Renal pelvis (tissue), 4 donors: Measurements from ENCODE around the gene C15orf62. TPM values are rescaled to one million over a fixed set of nuclear protein-coding genes. Genes with fewer than 3 reads are reported as not detected.

Experiments
- DNase-seq: peaks from one replicate; pipeline ENCODE4 v3.0.0-alpha.2; 2013
- polyA plus RNA-seq, 3 donors: library from polyadenylated mRNA; unstranded; fragments of 120-200 nt; gene quantifications; one replicate each; pipeline ENCODE4 v1.2.1, GENCODE V29; 2013; ENCODE audit not compliant: insufficient read length in 3 of 3

The C15orf62 gene
- polyA plus RNA-seq, 3 donors, result 2.3 to 5.4 (median 5.0) TPM

DNA sequence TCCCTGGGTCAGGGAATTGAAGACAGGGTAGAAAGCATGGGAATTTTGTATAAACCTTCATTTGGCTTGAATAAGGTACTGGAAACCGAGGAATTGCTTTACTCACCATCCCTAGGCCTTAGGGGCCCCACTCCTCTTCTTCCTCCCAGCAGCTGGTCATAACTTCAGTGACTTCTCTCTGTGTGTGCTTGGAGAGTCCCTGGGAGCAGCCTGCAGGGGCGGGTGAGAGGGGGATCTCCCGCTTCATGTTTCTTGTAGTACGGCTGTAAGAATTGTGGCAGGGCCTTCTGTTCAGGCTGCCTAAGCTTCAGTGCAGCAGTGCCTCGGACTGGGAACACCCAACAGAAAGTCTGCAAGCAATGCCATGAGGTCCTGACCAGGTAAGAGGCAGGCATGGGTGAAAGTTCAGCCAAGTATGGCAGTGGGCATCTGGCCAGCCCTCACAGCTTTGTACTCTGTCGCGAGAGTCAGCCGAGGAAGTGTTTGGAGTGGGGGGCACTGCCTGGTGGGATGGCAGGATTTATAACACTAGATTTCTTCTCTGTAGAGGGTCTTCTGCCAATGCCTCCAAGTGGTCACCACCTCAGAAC lies 39.2 kb downstream of the C15orf62 start:
- no peak for DNase-seq

DNA sequence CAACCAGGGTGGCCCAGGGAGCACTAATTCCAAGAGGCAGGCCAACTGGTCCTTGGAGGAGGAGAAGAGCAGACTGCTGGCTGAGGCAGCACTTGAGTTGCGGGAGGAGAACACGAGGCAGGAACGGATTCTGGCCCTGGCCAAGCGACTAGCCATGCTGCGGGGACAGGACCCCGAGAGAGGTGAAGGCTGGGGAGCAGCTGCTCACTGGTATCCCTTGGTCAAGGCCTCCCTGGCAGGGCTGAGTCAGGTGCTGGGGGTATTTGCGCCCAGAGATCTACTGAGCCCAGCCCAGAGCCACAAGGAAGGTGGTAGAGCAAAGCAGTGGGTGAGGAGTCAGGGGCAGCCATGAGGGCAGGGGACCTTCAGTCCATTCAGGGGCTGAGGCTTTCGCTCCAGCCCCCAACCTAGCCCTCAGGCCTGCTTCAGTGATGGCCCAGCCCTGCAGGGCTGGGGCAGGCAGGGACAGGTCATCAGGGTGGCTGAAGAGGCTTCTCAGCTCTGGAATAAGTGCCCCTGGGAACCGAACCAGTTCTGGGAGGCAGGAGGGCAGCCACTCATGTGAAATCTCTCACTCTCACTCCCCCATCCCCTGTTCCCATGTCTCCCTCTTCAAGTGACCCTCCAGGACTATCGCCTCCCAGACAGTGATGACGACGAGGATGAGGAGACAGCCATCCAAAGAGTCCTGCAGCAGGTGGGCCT lies 43.1 kb downstream of the C15orf62 start:
- DNase-seq, result no peak

DNA sequence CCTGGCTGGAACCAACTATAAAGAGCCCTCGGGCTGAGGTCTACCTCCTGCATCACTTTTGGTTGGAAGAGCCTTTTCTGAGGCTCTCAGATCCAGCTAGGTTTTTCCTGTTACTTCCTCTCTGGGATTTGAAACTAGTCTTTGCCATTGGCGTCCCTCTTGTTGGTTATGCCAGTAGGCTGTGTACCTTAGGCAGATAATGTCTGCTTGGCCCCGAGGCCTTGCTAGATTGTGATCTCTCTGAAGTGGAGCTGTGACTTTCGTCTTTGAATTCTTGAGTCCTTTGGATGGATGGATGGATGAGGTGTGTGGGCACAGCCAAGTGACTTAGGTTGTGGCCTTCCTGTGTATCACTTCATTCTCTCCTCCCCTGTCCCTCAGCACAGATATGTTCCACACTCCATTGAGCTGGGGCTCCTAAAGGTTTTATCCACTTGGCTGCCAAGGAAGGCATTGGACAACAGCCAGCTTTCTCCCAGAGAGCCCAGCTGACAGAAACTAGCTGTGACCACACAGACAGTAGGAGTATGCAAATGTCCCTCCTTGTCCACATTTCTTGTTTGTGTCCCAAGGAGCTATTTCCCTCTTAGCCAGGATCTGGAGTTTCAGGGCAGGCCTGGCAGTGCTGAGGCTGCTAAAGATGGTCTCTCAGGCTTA lies 45.4 kb downstream of the C15orf62 start:
- DNase-seq, result peak; percentile 46

DNA sequence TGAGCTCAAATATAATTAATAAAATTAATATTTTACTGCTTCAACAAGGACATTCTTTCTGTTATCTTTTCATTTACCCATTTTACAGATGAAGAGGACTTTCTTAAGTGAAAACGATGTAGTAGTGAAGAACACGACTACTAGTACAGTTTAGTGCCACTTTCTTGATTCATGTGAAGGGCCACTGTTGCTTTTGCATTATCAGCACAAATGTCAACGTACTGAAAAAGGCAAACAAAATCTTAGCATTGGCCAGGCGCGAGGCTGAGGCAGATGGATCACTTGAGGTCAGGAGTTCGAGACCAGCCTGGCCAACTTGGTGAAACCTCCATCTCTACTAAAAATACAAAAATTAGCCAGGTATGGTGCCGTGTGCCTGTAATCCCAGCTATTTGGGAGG lies 49.3 kb downstream of the C15orf62 start:
- no peak for DNase-seq

DNA sequence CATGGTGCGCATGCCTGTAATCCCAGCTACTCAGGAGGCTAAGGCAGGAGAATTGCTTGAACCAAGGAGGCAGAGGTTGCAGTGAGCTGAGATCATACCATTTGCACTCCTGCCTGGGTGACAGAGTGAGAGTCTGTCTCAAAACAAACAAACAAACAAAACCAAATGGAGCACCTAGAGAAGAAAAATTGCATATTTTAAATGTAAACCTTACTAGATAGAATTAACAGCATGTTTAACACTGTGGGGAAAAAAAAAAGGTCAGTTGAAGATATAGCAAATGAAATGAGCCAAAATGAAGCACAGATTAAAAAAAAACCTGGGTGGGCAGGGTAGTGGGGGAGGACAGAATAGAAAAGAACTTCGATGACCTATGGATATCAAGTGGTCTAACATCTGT lies 51.4 kb downstream of the C15orf62 start:
- no peak for DNase-seq

Other genes with a start within 250 kb of the C15orf62 start
- gene CCDC32, start 204.9 kb upstream of the C15orf62 start, polyA plus RNA-seq, result 10 to 100 TPM; 24.6 to 32.4 (median 27.2) TPM
- 10 to 100 TPM; 10.5 to 16.3 (median 15.0) TPM for gene RPUSD2, start 200.7 kb upstream of the C15orf62 start, polyA plus RNA-seq
- gene KNL1, start 175.7 kb upstream of the C15orf62 start, polyA plus RNA-seq, result 10 to 100 TPM; 16.5 to 21.5 (median 19.1) TPM
- 10 to 100 TPM; 12.1 to 14.4 (median 13.4) TPM for gene RAD51, start 74.8 kb upstream of the C15orf62 start, polyA plus RNA-seq
- gene RMDN3, start 14.7 kb upstream of the C15orf62 start, polyA plus RNA-seq, result 10 to 100 TPM; 40.8 to 46.8 (median 45.2) TPM
- 10 to 100 TPM; 40.6 to 59.4 (median 58.9) TPM for gene GCHFR, start 5.9 kb upstream of the C15orf62 start, polyA plus RNA-seq
- gene ZFYVE19, start 37.1 kb downstream of the C15orf62 start, polyA plus RNA-seq, result 10 to 100 TPM; 25.8 to 27.7 (median 27.7) TPM
- 10 to 100 TPM; 38.5 to 43.7 (median 38.7) TPM for gene DNAJC17, start 37.5 kb downstream of the C15orf62 start, polyA plus RNA-seq
- under 1 TPM; 0.46 to 0.69 (median 0.50) TPM for gene PPP1R14D, start 58.7 kb downstream of the C15orf62 start, polyA plus RNA-seq
- 10 to 100 TPM; 72.4 to 75.5 (median 73.6) TPM for gene SPINT1, start 74.1 kb downstream of the C15orf62 start, polyA plus RNA-seq
- 1 to 10 TPM; 1.7 to 2.0 (median 1.8) TPM for gene RHOV, start 104.3 kb downstream of the C15orf62 start, polyA plus RNA-seq
- gene VPS18, start 124.5 kb downstream of the C15orf62 start, polyA plus RNA-seq, result 10 to 100 TPM; 18.4 to 20.5 (median 20.2) TPM
- gene DLL4, start 159.4 kb downstream of the C15orf62 start, polyA plus RNA-seq, result 1 to 10 TPM; 6.6 to 8.6 (median 7.3) TPM
- gene CHAC1, start 183.5 kb downstream of the C15orf62 start, polyA plus RNA-seq, result 1 to 10 TPM; 2.5 to 3.8 (median 3.3) TPM